HEK293 (cell line): Measurements from ENCODE around the gene HTR7.

ENCODE experiments used
- CTCF ChIA-PET: fragments of 350-600 bp; formaldehyde crosslinking; extraction: SDS; loops from one replicate; lab custom pipeline; 2021; ENCODE audit warnings: antibody characterized with exemption; lab: Yijun Ruan, JAX
- POLR2A ChIA-PET: fragments of 300-600 bp; formaldehyde crosslinking; extraction: SDS; loops from one replicate; lab custom pipeline; 2020; ENCODE audit warnings: antibody characterized with exemption, inconsistent platforms; lab: Yijun Ruan, JAX
- H3K27ac ChIP-seq: fragments of 200-500 bp; sonication (Bioruptor generic); 2 replicates; pipeline ENCODE4 v1.5.1; 2014; ENCODE audit warnings: low read depth, low read length, control low read depth, inconsistent platforms; ENCODE audit errors: extremely low read depth
- H3K36me3 ChIP-seq, 2 experiments: fragments of 200-500 bp in 1 of 2; sonication (Bioruptor generic) in 1 of 2; 1 replicate in 1 of 2; 2 replicates in 1 of 2; pipeline ENCODE4 v1.5.1; 2014 to 2017; ENCODE audit warnings: inconsistent platforms in 2 of 2, low read length in 2 of 2; ENCODE audit not compliant: control insufficient read depth in 2 of 2, insufficient read depth in 1 of 2
- H3K4me1 ChIP-seq: fragments of 200-500 bp; sonication (Bioruptor generic); 2 replicates; pipeline ENCODE4 v1.5.1; 2014; ENCODE audit warnings: mild to moderate bottlenecking, low read length, inconsistent platforms; ENCODE audit not compliant: control insufficient read depth, insufficient read depth
- H3K4me3 ChIP-seq: 2 replicates; pipeline ENCODE4 v1.5.1; 2011; ENCODE audit warnings: low read depth, mild to moderate bottlenecking, control low read depth, low read length, moderate library complexity
- H3K9me3 ChIP-seq: fragments of 200-500 bp; sonication (Bioruptor generic); 2 replicates; pipeline ENCODE4 v1.5.1; 2014; ENCODE audit warnings: low read depth, low read length, inconsistent platforms; ENCODE audit not compliant: control insufficient read depth, insufficient read depth
- EGR2 ChIP-seq: fragments of 450-650 bp; formaldehyde crosslinking; IDR thresholded peaks from 2 replicates; pipeline ENCODE4 v1.5.1; 2016; ENCODE audit warnings: low read depth, missing biosample characterization, missing genetic modification characterization
- GLI2 ChIP-seq: fragments of 450-650 bp; formaldehyde crosslinking; IDR thresholded peaks from 2 replicates; pipeline ENCODE4; 2017; ENCODE audit warnings: missing biosample characterization, missing genetic modification characterization, low read depth, borderline replicate concordance
- KLF9 ChIP-seq: fragments of 450-650 bp; formaldehyde crosslinking; IDR thresholded peaks from 2 replicates; pipeline ENCODE4 v1.5.1; 2016; ENCODE audit warnings: missing biosample characterization, missing genetic modification characterization, low read depth
- MZF1 ChIP-seq: fragments of 450-650 bp; formaldehyde crosslinking; IDR thresholded peaks from 2 replicates; pipeline ENCODE4 v1.5.1; 2017; ENCODE audit warnings: missing biosample characterization, missing genetic modification characterization, borderline replicate concordance
- PRDM1 ChIP-seq: fragments of 450-650 bp; formaldehyde crosslinking; IDR thresholded peaks from 2 replicates; pipeline ENCODE4; 2016; ENCODE audit warnings: missing biosample characterization, missing genetic modification characterization
- SCRT2 ChIP-seq: fragments of 450-650 bp; formaldehyde crosslinking; IDR thresholded peaks from 2 replicates; pipeline ENCODE4 v1.5.1; 2016; ENCODE audit warnings: missing biosample characterization, missing genetic modification characterization
- ZFHX2 ChIP-seq: fragments of 450-650 bp; formaldehyde crosslinking; conservative IDR thresholded peaks from 2 replicates; pipeline ENCODE4 v1.5.1; 2016; ENCODE audit warnings: missing biosample characterization, missing genetic modification characterization
- ZIC2 ChIP-seq: fragments of 450-650 bp; formaldehyde crosslinking; IDR thresholded peaks from 2 replicates; pipeline ENCODE4 v1.5.1; 2016; ENCODE audit warnings: missing biosample characterization, missing genetic modification characterization
- ZNF121 ChIP-seq: fragments of 450-650 bp; formaldehyde crosslinking; IDR thresholded peaks from 2 replicates; pipeline ENCODE4 v1.5.1; 2016; ENCODE audit warnings: missing biosample characterization, missing genetic modification characterization
- ZNF211 ChIP-seq: fragments of 450-650 bp; formaldehyde crosslinking; IDR thresholded peaks from 2 replicates; pipeline ENCODE4 v1.5.1; 2016; ENCODE audit warnings: low read depth, missing biosample characterization, missing genetic modification characterization
- ZNF239 ChIP-seq: fragments of 450-650 bp; formaldehyde crosslinking; IDR thresholded peaks from 2 replicates; pipeline ENCODE4 v1.5.1; 2016; ENCODE audit warnings: missing biosample characterization, missing genetic modification characterization
- ZNF335 ChIP-seq: fragments of 450-650 bp; formaldehyde crosslinking; conservative IDR thresholded peaks from 2 replicates; pipeline ENCODE4 v1.5.1; 2016; ENCODE audit warnings: missing biosample characterization, missing genetic modification characterization
- ZNF544 ChIP-seq: fragments of 450-650 bp; formaldehyde crosslinking; IDR thresholded peaks from 2 replicates; pipeline ENCODE4 v1.5.0; 2017; ENCODE audit warnings: missing biosample characterization, missing genetic modification characterization
- ZNF561 ChIP-seq: fragments of 450-650 bp; IDR thresholded peaks from 2 replicates; pipeline ENCODE4 v1.5.1; 2018; ENCODE audit warnings: missing biosample characterization, missing genetic modification characterization, borderline replicate concordance
- ZNF571 ChIP-seq: fragments of 450-650 bp; formaldehyde crosslinking; IDR thresholded peaks from 2 replicates; pipeline ENCODE4 v1.5.0; 2017; ENCODE audit warnings: missing biosample characterization, missing genetic modification characterization
- ZNF747 ChIP-seq: fragments of 450-650 bp; formaldehyde crosslinking; IDR thresholded peaks from 2 replicates; pipeline ENCODE4 v1.5.1; 2016; ENCODE audit warnings: missing biosample characterization, missing genetic modification characterization
- ZNF776 ChIP-seq: fragments of 450-650 bp; formaldehyde crosslinking; IDR thresholded peaks from 2 replicates; pipeline ENCODE4 v1.5.0; 2017; ENCODE audit warnings: missing biosample characterization, missing genetic modification characterization, borderline replicate concordance
- ZNF792 ChIP-seq: fragments of 450-650 bp; formaldehyde crosslinking; IDR thresholded peaks from 2 replicates; pipeline ENCODE4 v1.5.1; 2016; ENCODE audit warnings: missing biosample characterization, missing genetic modification characterization
- ZNF830 ChIP-seq: fragments of 450-650 bp; IDR thresholded peaks from 2 replicates; pipeline ENCODE4 v1.5.0; 2018; ENCODE audit warnings: missing biosample characterization, missing genetic modification characterization, low read depth, mild to moderate bottlenecking, moderate library complexity
- ZXDB ChIP-seq: fragments of 450-650 bp; formaldehyde crosslinking; IDR thresholded peaks from 2 replicates; pipeline ENCODE4 v1.5.1; 2016; ENCODE audit warnings: missing biosample characterization, missing genetic modification characterization
- TF ChIP-seq, protein P1 (sequence below): fragments of 450-650 bp; formaldehyde crosslinking; IDR thresholded peaks from 2 replicates; pipeline ENCODE4 v1.5.0; 2017; ENCODE audit warnings: missing biosample characterization, missing genetic modification characterization, borderline replicate concordance
- TF ChIP-seq, protein P2 (sequence below): IDR thresholded peaks from 2 replicates; pipeline ENCODE4 v1.6.1; 2011; ENCODE audit warnings: mild to moderate bottlenecking, low read depth, low read length, borderline replicate concordance
- TF ChIP-seq, protein P3 (sequence below): fragments of 450-650 bp; formaldehyde crosslinking; IDR thresholded peaks from 2 replicates; pipeline ENCODE4 v1.5.1; 2016; ENCODE audit warnings: missing biosample characterization, missing genetic modification characterization, low read depth
- TF ChIP-seq, protein P4 (sequence below): fragments of 450-650 bp; formaldehyde crosslinking; IDR thresholded peaks from 2 replicates; pipeline ENCODE4 v1.5.1; 2016; ENCODE audit warnings: missing biosample characterization, missing genetic modification characterization

The HTR7 gene

DNA sequence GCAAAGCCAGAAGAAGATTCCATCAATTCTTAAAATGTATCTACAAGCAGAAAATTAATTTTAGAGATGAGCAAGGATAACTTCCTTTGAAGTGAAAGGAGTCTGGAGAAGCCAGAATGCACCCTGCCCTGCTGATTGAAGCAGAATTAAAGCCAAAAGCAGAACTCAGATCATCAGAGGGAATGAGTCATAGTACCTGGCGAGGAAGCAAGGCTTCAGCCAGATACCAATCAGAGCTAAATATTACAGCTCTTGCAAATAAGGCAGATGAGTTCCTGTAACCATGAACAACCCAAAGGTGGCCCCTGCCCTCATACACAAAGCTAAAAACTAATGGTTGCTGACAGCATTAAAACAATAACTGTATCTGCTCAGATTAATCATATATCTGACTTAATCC, 10.4 kb downstream of the HTR7 start:
- Histone ChIP-seq H3K9me3 (no peaks in the 10 kb centered on the region), H3K4me3 (no peak overlapping the region), H3K4me1 (no peaks in the 10 kb centered on the region), H3K36me3 (no peaks in the 10 kb centered on the region), H3K27ac (no peak overlapping the region)
- ChIA-PET CTCF (interaction anchor here (0.5 to 0.9 kb wide), 3 partner anchors 40 to 1989 kb away, joined by 3 to 4 read pairs (median 3); no protein-coding TSS in a partner anchor), POLR2A (no interaction called here)
- TF ChIP-seq KLF9 (tag by site-specific recombination) (no peak), ZIC2 (tag by site-specific recombination) (no peak), ZNF776 (no peak), SCRT2 (tag by site-specific recombination) (no peak)
- TF ChIP-seq, protein P1, sequence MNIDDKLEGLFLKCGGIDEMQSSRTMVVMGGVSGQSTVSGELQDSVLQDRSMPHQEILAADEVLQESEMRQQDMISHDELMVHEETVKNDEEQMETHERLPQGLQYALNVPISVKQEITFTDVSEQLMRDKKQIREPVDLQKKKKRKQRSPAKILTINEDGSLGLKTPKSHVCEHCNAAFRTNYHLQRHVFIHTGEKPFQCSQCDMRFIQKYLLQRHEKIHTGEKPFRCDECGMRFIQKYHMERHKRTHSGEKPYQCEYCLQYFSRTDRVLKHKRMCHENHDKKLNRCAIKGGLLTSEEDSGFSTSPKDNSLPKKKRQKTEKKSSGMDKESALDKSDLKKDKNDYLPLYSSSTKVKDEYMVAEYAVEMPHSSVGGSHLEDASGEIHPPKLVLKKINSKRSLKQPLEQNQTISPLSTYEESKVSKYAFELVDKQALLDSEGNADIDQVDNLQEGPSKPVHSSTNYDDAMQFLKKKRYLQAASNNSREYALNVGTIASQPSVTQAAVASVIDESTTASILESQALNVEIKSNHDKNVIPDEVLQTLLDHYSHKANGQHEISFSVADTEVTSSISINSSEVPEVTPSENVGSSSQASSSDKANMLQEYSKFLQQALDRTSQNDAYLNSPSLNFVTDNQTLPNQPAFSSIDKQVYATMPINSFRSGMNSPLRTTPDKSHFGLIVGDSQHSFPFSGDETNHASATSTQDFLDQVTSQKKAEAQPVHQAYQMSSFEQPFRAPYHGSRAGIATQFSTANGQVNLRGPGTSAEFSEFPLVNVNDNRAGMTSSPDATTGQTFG (tag by site-specific recombination), result no peak

DNA sequence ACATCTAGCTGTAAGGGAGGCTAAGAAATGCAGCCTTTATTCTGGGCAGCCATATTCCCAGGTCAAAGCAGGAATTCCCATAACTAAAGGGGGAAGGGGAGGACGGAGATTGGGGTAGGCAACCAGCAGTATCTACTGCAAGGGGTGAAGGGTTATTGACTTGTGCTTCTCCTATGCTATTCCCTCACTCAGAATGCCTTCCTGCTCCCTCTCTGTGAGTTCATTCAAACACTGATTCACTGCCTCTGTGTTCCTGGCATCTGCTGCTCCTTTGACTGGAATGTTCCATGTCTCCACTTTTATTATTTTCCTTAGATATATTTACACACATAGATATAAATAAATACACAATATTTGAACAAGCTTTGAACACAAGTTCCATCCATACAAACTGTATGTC, 11.1 kb downstream of the HTR7 start:
- POLR2A ChIA-PET, result no interaction called here
- CTCF ChIA-PET, result interaction anchor here (0.9 kb wide), 2 partner anchors 58 to 94 kb away, joined by 3 to 4 read pairs; no protein-coding TSS in a partner anchor
- H3K4me3 ChIP-seq, result no peak overlapping the region
- H3K4me1 ChIP-seq, result no peaks in the 10 kb centered on the region
- H3K36me3 ChIP-seq, result no peaks in the 10 kb centered on the region
- H3K9me3 ChIP-seq, result no peaks in the 10 kb centered on the region
- no peak overlapping the region for H3K27ac ChIP-seq
- TF ChIP-seq, protein P2, sequence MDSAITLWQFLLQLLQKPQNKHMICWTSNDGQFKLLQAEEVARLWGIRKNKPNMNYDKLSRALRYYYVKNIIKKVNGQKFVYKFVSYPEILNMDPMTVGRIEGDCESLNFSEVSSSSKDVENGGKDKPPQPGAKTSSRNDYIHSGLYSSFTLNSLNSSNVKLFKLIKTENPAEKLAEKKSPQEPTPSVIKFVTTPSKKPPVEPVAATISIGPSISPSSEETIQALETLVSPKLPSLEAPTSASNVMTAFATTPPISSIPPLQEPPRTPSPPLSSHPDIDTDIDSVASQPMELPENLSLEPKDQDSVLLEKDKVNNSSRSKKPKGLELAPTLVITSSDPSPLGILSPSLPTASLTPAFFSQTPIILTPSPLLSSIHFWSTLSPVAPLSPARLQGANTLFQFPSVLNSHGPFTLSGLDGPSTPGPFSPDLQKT, result no peak
- TF ChIP-seq ZXDB (tag by site-specific recombination), result no peak
- no peak for TF ChIP-seq ZNF747 (tag by site-specific recombination)
- TF ChIP-seq ZNF211 (tag by site-specific recombination), result no peak
- TF ChIP-seq ZFHX2 (tag by site-specific recombination), result no peak
- no peak for TF ChIP-seq ZNF544 (tag by site-specific recombination)
- no peak for TF ChIP-seq ZNF121
- no peak for TF ChIP-seq ZNF571 (tag by site-specific recombination)
- no peak for TF ChIP-seq ZNF335
- TF ChIP-seq ZNF830 (tag by site-specific recombination), result no peak
- no peak for TF ChIP-seq ZNF792 (tag by site-specific recombination)
- TF ChIP-seq, protein P3, sequence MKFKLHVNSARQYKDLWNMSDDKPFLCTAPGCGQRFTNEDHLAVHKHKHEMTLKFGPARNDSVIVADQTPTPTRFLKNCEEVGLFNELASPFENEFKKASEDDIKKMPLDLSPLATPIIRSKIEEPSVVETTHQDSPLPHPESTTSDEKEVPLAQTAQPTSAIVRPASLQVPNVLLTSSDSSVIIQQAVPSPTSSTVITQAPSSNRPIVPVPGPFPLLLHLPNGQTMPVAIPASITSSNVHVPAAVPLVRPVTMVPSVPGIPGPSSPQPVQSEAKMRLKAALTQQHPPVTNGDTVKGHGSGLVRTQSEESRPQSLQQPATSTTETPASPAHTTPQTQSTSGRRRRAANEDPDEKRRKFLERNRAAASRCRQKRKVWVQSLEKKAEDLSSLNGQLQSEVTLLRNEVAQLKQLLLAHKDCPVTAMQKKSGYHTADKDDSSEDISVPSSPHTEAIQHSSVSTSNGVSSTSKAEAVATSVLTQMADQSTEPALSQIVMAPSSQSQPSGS (tag by site-specific recombination), result no peak
- TF ChIP-seq, protein P4, sequence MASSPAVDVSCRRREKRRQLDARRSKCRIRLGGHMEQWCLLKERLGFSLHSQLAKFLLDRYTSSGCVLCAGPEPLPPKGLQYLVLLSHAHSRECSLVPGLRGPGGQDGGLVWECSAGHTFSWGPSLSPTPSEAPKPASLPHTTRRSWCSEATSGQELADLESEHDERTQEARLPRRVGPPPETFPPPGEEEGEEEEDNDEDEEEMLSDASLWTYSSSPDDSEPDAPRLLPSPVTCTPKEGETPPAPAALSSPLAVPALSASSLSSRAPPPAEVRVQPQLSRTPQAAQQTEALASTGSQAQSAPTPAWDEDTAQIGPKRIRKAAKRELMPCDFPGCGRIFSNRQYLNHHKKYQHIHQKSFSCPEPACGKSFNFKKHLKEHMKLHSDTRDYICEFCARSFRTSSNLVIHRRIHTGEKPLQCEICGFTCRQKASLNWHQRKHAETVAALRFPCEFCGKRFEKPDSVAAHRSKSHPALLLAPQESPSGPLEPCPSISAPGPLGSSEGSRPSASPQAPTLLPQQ (tag by site-specific recombination), result no peak
- no peak for TF ChIP-seq ZNF561 (tag by site-specific recombination)
- TF ChIP-seq EGR2 (tag by site-specific recombination), result no peak
- TF ChIP-seq MZF1, result no peak
- TF ChIP-seq PRDM1 (tag by site-specific recombination), result no peak
- no peak for TF ChIP-seq ZNF239 (tag by site-specific recombination)
- no peak for TF ChIP-seq GLI2
- TF ChIP-seq, all 188 proteins: peak for 0
